Upper lobe of right lung (tissue), 1 donor: ENCODE results near the gene CYBA. TPM values are rescaled to one million over a fixed set of nuclear protein-coding genes. Genes with fewer than 3 reads are reported as not detected.

Experiments used
- ATAC-seq: fragments of 200-7000 bp; cut with Tn5 transposase; one replicate; pipeline ENCODE4 v1.9.1; 2020; ENCODE audit warnings: mild to moderate bottlenecking, moderate library complexity
- DNase-seq: peaks from one replicate; pipeline ENCODE4 v3.0.0-alpha.2; 2020
- H3K27ac ChIP-seq: fragments of 200-600 bp; one replicate; pipeline ENCODE4 v1.8.0; 2022
- H3K27me3 ChIP-seq: fragments of 200-600 bp; one replicate; pipeline ENCODE4 v1.8.0; 2022; ENCODE audit warnings: mild to moderate bottlenecking
- H3K36me3 ChIP-seq: fragments of 200-600 bp; one replicate; pipeline ENCODE4 v1.8.0; 2022
- H3K4me1 ChIP-seq: fragments of 200-600 bp; one replicate; pipeline ENCODE4 v1.8.0; 2022
- H3K4me3 ChIP-seq: fragments of 200-600 bp; one replicate; pipeline ENCODE4 v1.8.0; 2022; ENCODE audit warnings: mild to moderate bottlenecking
- H3K9me3 ChIP-seq: fragments of 200-600 bp; one replicate; pipeline ENCODE4 v1.8.0; 2022
- intact Hi-C: fragments of 100-400 bp; cut with DNase I; formaldehyde crosslinking; loops from one replicate; pipeline ENCODE4 v1.11.0; 2022
- total RNA-seq: library from RNA; stranded (reverse); fragmentation: NEBNext Ultra II Directional; extraction: Animal tissue kit (Norgen Biotek cat#: 25700); gene quantifications from one replicate; pipeline ENCODE4 v1.2.1, GENCODE V29; 2021
- TF ChIP-seq, protein P1 (sequence below): fragments of 200-600 bp; IDR thresholded peaks from one replicate; pipeline ENCODE4 v1.8.0; 2022; ENCODE audit warnings: antibody characterized with exemption
- donor health status: DM: no; HTN: yes; CAD: no; lungs with severe emphysema.

Gene CYBA
- total RNA-seq, 1 donor from 2014 or later: 257 TPM

- no peak for ATAC-seq
Observed at GRCh38 chr16:88634994-88635670, 15.7 kb downstream of the CYBA start.

GRCh38 chr16:88634141-88634993, 16.5 kb downstream of the CYBA start:
- Histone ChIP-seq H3K9me3 (no peaks in the 10 kb centered on the region), H3K4me3 (peak overlapping the region; percentile 55), H3K27me3 (peaks cover 17% of the 10 kb centered on the region), H3K36me3 (peaks cover 31% of the 10 kb centered on the region), H3K4me1 (peaks cover 15% of the 10 kb centered on the region), H3K27ac (peak overlapping the region; percentile 70)
- TF ChIP-seq, protein P1, sequence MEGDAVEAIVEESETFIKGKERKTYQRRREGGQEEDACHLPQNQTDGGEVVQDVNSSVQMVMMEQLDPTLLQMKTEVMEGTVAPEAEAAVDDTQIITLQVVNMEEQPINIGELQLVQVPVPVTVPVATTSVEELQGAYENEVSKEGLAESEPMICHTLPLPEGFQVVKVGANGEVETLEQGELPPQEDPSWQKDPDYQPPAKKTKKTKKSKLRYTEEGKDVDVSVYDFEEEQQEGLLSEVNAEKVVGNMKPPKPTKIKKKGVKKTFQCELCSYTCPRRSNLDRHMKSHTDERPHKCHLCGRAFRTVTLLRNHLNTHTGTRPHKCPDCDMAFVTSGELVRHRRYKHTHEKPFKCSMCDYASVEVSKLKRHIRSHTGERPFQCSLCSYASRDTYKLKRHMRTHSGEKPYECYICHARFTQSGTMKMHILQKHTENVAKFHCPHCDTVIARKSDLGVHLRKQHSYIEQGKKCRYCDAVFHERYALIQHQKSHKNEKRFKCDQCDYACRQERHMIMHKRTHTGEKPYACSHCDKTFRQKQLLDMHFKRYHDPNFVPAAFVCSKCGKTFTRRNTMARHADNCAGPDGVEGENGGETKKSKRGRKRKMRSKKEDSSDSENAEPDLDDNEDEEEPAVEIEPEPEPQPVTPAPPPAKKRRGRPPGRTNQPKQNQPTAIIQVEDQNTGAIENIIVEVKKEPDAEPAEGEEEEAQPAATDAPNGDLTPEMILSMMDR: no peak
- intact Hi-C loops: no loop called here
- ATAC-seq: peak; percentile 74
- DNase-seq: peak; percentile 89

More at GRCh38 chr16:88634994-88635670, 15.7 kb downstream of the CYBA start:
- Histone ChIP-seq H3K9me3 (no peaks in the 10 kb centered on the region), H3K27ac (peak overlapping the region; percentile 70), H3K27me3 (peaks cover 24% of the 10 kb centered on the region), H3K4me1 (peaks cover 15% of the 10 kb centered on the region), H3K4me3 (peak overlapping the region; percentile 55), H3K36me3 (peaks cover 24% of the 10 kb centered on the region)
- TF ChIP-seq, protein P1: no peak
- intact Hi-C loops: no loop called here
- DNase-seq: no peak

- intact Hi-C loops: no loop called here
- Histone ChIP-seq H3K27me3 (peaks cover 11% of the 10 kb centered on the region), H3K36me3 (peaks cover 34% of the 10 kb centered on the region), H3K4me1 (peaks cover 15% of the 10 kb centered on the region), H3K4me3 (peak overlapping the region; percentile 55), H3K27ac (no peak overlapping the region), H3K9me3 (no peaks in the 10 kb centered on the region)
- DNase-seq: peak; percentile 80
- TF ChIP-seq, protein P1: peak; percentile 35
- peak; percentile 53 for ATAC-seq
Observed at GRCh38 chr16:88633684-88634140, 17.1 kb downstream of the CYBA start.

- H3K4me3 ChIP-seq: no peak overlapping the region
- TF ChIP-seq, protein P1: no peak
- ATAC-seq (no peak), DNase-seq (no peak)
- intact Hi-C loops: no loop called here
- peaks cover 15% of the 10 kb centered on the region for H3K4me1 ChIP-seq
- H3K9me3 ChIP-seq: no peaks in the 10 kb centered on the region
- no peaks in the 10 kb centered on the region for H3K27me3 ChIP-seq
- no peak overlapping the region for H3K27ac ChIP-seq
- peaks cover 45% of the 10 kb centered on the region for H3K36me3 ChIP-seq
Observed at GRCh38 chr16:88632587-88632930, 18.3 kb downstream of the CYBA start.

DNA sequence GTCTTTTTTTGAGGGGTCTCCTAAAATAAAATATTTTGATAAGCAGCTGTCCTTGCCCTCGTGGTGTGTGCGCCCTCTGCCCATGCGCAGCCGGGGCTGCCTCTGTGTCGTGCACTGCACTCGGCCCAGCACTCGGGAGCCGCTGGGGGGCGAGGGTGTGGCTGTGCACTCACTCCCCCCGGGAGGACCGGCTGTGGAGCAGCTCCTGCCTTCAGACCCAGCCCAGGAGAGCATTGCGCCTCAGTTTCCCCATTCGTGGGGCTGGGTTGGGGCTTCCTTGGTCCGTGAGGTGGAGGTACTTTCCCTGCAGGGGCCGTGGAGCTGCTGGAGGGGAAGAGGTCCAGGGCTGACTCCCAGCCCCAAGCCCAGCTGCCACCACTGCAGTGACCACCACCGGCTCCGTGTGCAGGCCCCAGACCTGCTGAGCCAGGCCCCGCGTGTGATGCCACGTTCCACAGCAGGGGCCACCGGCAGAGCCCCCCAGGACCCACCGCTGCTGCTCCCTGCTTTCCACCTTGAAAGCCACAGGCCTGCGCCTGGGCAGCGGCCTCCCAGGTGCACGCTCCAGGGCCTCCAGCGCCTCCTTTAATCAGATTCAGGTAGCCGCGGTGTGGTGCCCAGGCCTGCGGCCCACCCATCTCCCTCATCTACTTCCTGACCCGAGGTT, 18.8 kb downstream of the CYBA start:
- Histone ChIP-seq H3K9me3 (no peaks in the 10 kb centered on the region), H3K4me1 (peaks cover 15% of the 10 kb centered on the region), H3K27me3 (no peaks in the 10 kb centered on the region), H3K27ac (no peak overlapping the region), H3K36me3 (peaks cover 50% of the 10 kb centered on the region), H3K4me3 (no peak overlapping the region)
- ATAC-seq: no peak
- TF ChIP-seq, protein P1: no peak
- DNase-seq: no peak
- intact Hi-C loops: no loop called here
